GM13977 (cell line): ENCODE results near the gene PRPF38A.

ENCODE experiments used
- DNase-seq: peaks from one replicate; pipeline ENCODE4 v3.0.0; 2012; ENCODE audit warnings: low spot score
- in situ Hi-C: fragments of 300-500 bp; cut with MboI; formaldehyde crosslinking; loops from one replicate; pipeline ENCODE4 v1.12.0; 2022; ENCODE audit warnings: low sequenced_read_pairs, low pct_unique_long_range_greater_than_20kb, mixed read lengths, inconsistent platforms; ENCODE audit not compliant: unreplicated experiment
- TF ChIP-seq, protein P1 (sequence below): IDR thresholded peaks from 2 replicates; pipeline ENCODE4 v1.5.1; 2012; ENCODE audit warnings: mild to moderate bottlenecking, control low read depth; ENCODE audit not compliant: insufficient read depth; ENCODE audit errors: extremely low read depth, missing control alignments

The PRPF38A gene

DNA sequence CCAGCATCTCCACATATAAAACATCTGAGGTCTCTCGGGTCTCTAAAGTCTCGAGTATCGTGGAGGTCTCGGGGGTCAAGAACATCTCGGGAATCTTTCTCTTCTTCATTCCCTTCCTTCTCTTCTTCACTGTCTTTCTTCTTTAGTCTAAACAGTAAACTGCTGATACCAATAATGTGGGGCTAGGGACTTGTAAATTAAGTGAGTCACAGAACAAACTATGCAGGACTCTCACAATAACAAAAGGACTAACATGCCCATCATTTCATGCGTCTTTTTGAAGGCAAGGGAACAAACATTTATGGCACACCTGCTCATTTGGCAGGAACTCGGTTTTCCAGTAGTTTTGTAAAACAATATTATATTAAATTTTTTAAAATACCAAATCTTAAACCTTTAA is 32.4 kb downstream of the PRPF38A start:
- TF ChIP-seq, protein P1, sequence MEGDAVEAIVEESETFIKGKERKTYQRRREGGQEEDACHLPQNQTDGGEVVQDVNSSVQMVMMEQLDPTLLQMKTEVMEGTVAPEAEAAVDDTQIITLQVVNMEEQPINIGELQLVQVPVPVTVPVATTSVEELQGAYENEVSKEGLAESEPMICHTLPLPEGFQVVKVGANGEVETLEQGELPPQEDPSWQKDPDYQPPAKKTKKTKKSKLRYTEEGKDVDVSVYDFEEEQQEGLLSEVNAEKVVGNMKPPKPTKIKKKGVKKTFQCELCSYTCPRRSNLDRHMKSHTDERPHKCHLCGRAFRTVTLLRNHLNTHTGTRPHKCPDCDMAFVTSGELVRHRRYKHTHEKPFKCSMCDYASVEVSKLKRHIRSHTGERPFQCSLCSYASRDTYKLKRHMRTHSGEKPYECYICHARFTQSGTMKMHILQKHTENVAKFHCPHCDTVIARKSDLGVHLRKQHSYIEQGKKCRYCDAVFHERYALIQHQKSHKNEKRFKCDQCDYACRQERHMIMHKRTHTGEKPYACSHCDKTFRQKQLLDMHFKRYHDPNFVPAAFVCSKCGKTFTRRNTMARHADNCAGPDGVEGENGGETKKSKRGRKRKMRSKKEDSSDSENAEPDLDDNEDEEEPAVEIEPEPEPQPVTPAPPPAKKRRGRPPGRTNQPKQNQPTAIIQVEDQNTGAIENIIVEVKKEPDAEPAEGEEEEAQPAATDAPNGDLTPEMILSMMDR = no peak
- no peak for DNase-seq
- in situ Hi-C loops = no loop called here

DNA sequence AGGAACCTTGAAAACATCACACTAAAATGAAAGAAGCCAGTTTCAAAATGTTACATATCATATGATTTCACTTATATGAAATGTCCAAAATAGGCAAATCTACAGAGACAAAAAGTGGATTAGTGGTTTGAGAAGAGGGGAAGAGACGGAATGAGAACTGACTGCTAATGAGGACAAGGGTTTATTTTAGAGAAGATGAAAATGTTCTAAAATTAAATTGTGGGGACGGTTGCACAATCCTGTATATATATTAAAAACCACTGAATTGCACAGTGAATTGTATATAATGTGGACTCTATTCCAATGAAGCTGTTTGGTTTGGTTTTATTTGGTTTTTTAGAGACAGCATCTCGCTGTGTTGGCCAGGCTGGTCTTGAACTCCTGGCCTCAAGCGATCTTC is 35.6 kb downstream of the PRPF38A start:
- in situ Hi-C loops = no loop called here
- no peak for DNase-seq
- TF ChIP-seq, protein P1 = no peak

DNA sequence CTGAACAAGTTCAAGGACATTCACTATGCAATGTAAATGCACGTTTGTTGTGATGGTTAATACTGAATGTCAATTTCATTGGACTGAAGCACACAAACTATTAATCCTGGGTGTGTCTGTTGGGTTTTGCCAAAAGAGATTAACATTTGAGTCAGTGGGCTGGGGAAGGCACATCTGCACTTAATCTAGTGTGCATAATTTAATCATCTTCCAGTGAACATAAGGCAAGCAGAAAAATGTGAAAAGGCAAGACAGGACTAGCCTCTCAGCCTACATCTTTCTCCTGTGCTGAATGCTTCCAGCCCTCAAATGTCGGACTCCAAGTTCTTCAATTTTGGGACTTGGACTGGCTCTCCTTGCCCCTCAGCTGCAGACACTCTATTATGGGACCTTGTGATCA is 40.1 kb downstream of the PRPF38A start:
- TF ChIP-seq, protein P1 = no peak
- no peak for DNase-seq
- in situ Hi-C loops = no loop called here

DNA sequence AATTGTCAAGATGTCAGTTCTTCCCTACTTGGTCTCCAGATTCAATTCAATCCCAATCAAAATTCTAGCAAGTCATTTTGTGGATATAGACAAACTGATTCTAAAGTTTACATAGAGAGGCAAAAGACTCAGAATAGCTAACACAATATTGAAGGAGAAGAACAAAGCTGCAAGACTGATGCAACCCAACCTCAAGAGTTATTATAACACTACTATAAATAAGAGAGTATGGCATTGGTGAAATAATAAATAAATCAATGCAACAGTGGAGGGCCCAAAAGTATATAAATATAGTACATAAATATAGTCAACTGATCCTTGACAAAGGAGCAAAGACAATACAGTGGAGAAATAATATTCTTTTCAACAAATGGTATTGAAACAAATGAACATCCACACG is 49.7 kb downstream of the PRPF38A start:
- TF ChIP-seq, protein P1 = no peak
- in situ Hi-C loops = no loop called here
- no peak for DNase-seq

DNA sequence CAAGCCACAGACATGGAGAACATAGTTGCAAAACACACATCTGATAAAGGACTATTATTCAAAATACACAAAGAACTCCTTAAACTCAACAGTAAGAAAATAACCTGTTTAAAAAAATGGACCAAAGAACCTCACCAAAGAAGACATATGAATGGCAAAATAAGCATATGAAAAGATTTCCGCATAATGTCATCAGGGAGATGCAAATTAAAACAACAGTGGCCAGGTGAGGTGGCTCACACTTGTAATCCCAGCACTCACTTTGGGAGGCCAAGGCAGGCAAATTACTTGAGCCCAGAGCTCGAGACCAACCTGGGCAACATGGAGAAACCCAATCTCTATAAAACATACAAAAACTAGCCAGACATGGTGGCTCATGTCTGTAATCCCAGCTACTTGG is 50.4 kb downstream of the PRPF38A start:
- DNase-seq = no peak
- TF ChIP-seq, protein P1 = no peak
- in situ Hi-C loops = no loop called here

DNA sequence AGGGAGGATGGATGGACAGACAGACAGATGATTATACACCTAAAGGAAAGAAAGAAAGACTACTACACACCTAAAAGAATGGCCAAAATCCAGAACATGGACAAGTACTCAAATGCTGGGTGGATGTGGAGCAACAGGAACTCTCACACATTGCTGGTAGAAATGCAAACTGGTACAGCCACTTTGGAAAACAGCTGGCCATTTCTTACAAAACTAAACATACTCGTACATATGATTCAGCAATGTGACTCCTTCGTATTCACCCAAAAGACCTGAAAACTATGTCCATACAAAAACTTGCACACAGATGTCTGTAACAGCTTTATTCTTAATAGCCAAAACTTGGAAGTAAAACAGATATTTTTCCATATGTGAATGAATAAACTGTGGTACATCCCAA is 51.3 kb downstream of the PRPF38A start:
- in situ Hi-C loops = no loop called here

More for the DNA sequence above, 51.3 kb downstream of the PRPF38A start:
- TF ChIP-seq, protein P1 = no peak
- DNase-seq = no peak
